Measurements from ENCODE around the gene GJD3.
"Not testable (repeated sequence)": the region's sequence is repeated elsewhere in the genome, so short reads cannot be mapped to it uniquely, and the experiment has no call there.

DNA sequence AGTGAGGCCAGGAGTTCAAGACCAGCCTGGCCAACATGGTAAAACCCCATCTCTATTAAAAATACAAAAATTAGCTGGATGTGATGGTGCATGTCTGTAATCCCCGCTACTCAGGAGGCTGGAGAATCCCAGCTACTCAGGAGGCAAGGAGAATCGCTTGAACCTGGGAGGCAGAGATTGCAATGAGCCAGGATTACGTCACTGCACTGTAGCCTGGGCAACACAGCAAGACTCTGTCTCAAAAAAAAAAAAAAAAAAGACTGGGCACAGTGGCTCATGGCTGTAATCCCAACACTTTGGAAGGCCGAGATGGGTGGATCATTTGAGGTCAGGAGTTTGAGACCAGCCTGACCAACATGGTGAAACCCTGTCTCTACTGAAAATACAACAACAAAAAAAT is 45.0 kb upstream of the GJD3 start:
- TF ChIP-seq, protein P1, sequence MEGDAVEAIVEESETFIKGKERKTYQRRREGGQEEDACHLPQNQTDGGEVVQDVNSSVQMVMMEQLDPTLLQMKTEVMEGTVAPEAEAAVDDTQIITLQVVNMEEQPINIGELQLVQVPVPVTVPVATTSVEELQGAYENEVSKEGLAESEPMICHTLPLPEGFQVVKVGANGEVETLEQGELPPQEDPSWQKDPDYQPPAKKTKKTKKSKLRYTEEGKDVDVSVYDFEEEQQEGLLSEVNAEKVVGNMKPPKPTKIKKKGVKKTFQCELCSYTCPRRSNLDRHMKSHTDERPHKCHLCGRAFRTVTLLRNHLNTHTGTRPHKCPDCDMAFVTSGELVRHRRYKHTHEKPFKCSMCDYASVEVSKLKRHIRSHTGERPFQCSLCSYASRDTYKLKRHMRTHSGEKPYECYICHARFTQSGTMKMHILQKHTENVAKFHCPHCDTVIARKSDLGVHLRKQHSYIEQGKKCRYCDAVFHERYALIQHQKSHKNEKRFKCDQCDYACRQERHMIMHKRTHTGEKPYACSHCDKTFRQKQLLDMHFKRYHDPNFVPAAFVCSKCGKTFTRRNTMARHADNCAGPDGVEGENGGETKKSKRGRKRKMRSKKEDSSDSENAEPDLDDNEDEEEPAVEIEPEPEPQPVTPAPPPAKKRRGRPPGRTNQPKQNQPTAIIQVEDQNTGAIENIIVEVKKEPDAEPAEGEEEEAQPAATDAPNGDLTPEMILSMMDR (conservative IDR thresholded peaks at IDR 0.05) = not testable (repeated sequence)
- TF ChIP-seq EZH2 (IDR thresholded peaks at IDR 0.05; ENCODE audit: low read depth) = not testable (repeated sequence)

Measured in PC-9 (cell line).